HCT116 (cell line): ENCODE results near the gene DDAH1. TPM values are rescaled to one million over a fixed set of nuclear protein-coding genes. Genes with fewer than 3 reads are reported as not detected.

Experiments
- ATAC-seq: fragments of 200-7000 bp; cut with Tn5 transposase; 2 replicates; pipeline ENCODE4 v1.9.1; 2020; ENCODE audit warnings: mild to moderate bottlenecking, moderate library complexity
- BruUV-seq: library from RNA; stranded (reverse); fragments of 400-500 nt; replicated peaks from 2 replicates; lab custom pipeline; 2021; lab: Mats Ljungman, UMichigan
- CTCF ChIA-PET: fragments of 300-600 bp; sonication (Branson Sonifier 250); formaldehyde crosslinking; loops from one replicate; lab custom pipeline; 2021; ENCODE audit warnings: antibody characterized with exemption; lab: Charles Lee
- POLR2A ChIA-PET: fragments of 300-600, 350-600 bp; sonication (Branson Sonifier 250); formaldehyde crosslinking; loops from one replicate; lab custom pipeline; 2021; ENCODE audit warnings: antibody characterized with exemption; lab: Charles Lee
- RAD21 ChIA-PET, 2 experiments: fragments of 300-600 bp; sonication (Branson Sonifier 250); formaldehyde crosslinking; loops; one replicate each; lab custom pipeline; 2023; ENCODE audit warnings: low total read pairs in 2 of 2; ENCODE audit not compliant: uncharacterized antibody in 2 of 2, unreplicated experiment in 2 of 2, low non-redundant PET in 1 of 2; lab: Charles Lee
- DNase-seq: peaks from one replicate; pipeline ENCODE4 v3.0.0-alpha.2; 2010; ENCODE audit warnings: low read depth, low spot score
- H2AFZ ChIP-seq: fragments of 200-600 bp; shearing (Covaris generic), sonication (generic); 2 replicates; pipeline ENCODE4 v1.6.1; 2017; ENCODE audit warnings: low read depth, mixed run types, mixed read lengths, antibody characterized with exemption, low read length; ENCODE audit not compliant: poor library complexity, severe bottlenecking
- H3K27ac ChIP-seq: 2 replicates; pipeline ENCODE4 v1.5.1; 2012; ENCODE audit warnings: low read depth, low read length
- H3K27me3 ChIP-seq: fragments of 200-600 bp; sonication (generic); 2 replicates; pipeline ENCODE4 v1.6.1; 2016; ENCODE audit warnings: mixed run types, low read length, mixed read lengths; ENCODE audit not compliant: insufficient read depth
- H3K36me3 ChIP-seq, 2 experiments: fragments of 200-500 bp in 1 of 2; fragments of 200-600 bp in 1 of 2; sonication (Bioruptor generic) in 1 of 2; sonication (generic) in 1 of 2; 2 replicates each; pipeline versions ENCODE4 v1.5.1 to v1.6.1; 2014 to 2016; ENCODE audit warnings: low read length in 2 of 2, inconsistent platforms in 1 of 2, mixed read lengths in 1 of 2, mixed run types in 1 of 2; ENCODE audit not compliant: insufficient read depth in 2 of 2, control insufficient read depth in 1 of 2
- H3K4me1 ChIP-seq, 2 experiments: fragments of 200-600 bp in 1 of 2; sonication (generic) in 1 of 2; 2 replicates each; pipeline versions ENCODE4 v1.5.1 to v1.6.1; 2012 to 2017; ENCODE audit warnings: low read length in 2 of 2, inconsistent platforms in 1 of 2, mild to moderate bottlenecking in 1 of 2, mixed read lengths in 1 of 2, mixed run types in 1 of 2, moderate library complexity in 1 of 2; ENCODE audit not compliant: insufficient read depth in 2 of 2, control insufficient read depth in 1 of 2
- H3K4me2 ChIP-seq: fragments of 200-600 bp; sonication (generic); 2 replicates; pipeline ENCODE4 v1.6.1; 2017; ENCODE audit warnings: mixed run types, low read length, mixed read lengths
- H3K4me3 ChIP-seq, 2 experiments: fragments of 200-600 bp in 1 of 2; sonication (generic) in 1 of 2; replicated peaks in 1 of 2; 2 replicates each; pipeline ENCODE4 v1.5.1; 2011 to 2016; ENCODE audit warnings: low read length in 2 of 2, control low read depth in 1 of 2, low read depth in 1 of 2, mild to moderate bottlenecking in 1 of 2, mixed read lengths in 1 of 2, mixed run types in 1 of 2
- H3K79me2 ChIP-seq: fragments of 200-600 bp; sonication (generic); 2 replicates; pipeline ENCODE4 v1.6.1; 2017; ENCODE audit warnings: mild to moderate bottlenecking, mixed run types, low read length, moderate library complexity, mixed read lengths; ENCODE audit not compliant: insufficient read depth
- H3K9ac ChIP-seq: fragments of 200-600 bp; sonication (generic); 2 replicates; pipeline ENCODE4 v1.6.1; 2016; ENCODE audit warnings: low read length, mixed read lengths
- H3K9me2 ChIP-seq: fragments of 200-600 bp; sonication (generic), shearing (Covaris generic); 2 replicates; pipeline ENCODE4 v1.6.1; 2017; ENCODE audit warnings: mixed run types, mild to moderate bottlenecking, moderate library complexity; ENCODE audit not compliant: insufficient read depth
- H3K9me3 ChIP-seq, 2 experiments: fragments of 200-500 bp in 1 of 2; fragments of 200-600 bp in 1 of 2; sonication (Bioruptor generic) in 1 of 2; sonication (generic) in 1 of 2; 2 replicates each; pipeline ENCODE4 v1.6.1; 2014 to 2017; ENCODE audit warnings: low read length in 2 of 2, mixed read lengths in 2 of 2, inconsistent platforms in 1 of 2, low read depth in 1 of 2, mild to moderate bottlenecking in 1 of 2, mixed run types in 1 of 2, moderate library complexity in 1 of 2; ENCODE audit not compliant: control insufficient read depth in 1 of 2, insufficient read depth in 1 of 2
- H4K20me1 ChIP-seq: fragments of 200-600 bp; sonication (generic), shearing (Covaris generic); 2 replicates; pipeline ENCODE4 v1.6.1; 2017; ENCODE audit warnings: mixed run types, mild to moderate bottlenecking, moderate library complexity; ENCODE audit not compliant: insufficient read depth
- CEBPB ChIP-seq: IDR thresholded peaks from 2 replicates; pipeline ENCODE4 v1.6.1; 2012; ENCODE audit warnings: low read depth
- ELF1 ChIP-seq: IDR thresholded peaks from 2 replicates; pipeline ENCODE4 v1.6.1; 2012; ENCODE audit warnings: low read depth, borderline replicate concordance
- EZH2phosphoT487 ChIP-seq: fragments of 200-600 bp; IDR thresholded peaks from 2 replicates; pipeline ENCODE4 v1.6.1; 2018; ENCODE audit warnings: antibody characterized with exemption, borderline replicate concordance
- FOSL1 ChIP-seq: IDR thresholded peaks from 2 replicates; pipeline ENCODE4 v1.6.1; 2012; ENCODE audit warnings: low read depth
- JUND ChIP-seq: IDR thresholded peaks from 2 replicates; pipeline ENCODE4 v1.6.1; 2012
- POLR2A ChIP-seq: IDR thresholded peaks from 2 replicates; pipeline ENCODE4 v1.7.0; 2011; ENCODE audit warnings: borderline replicate concordance; ENCODE audit not compliant: insufficient read depth, insufficient read length; ENCODE audit errors: extremely low read depth
- POLR2AphosphoS5 ChIP-seq: IDR thresholded peaks from 2 replicates; pipeline ENCODE4 v1.6.1; 2011; ENCODE audit warnings: mild to moderate bottlenecking, low read depth, low read length, moderate library complexity
- REST ChIP-seq: IDR thresholded peaks from 2 replicates; pipeline ENCODE4 v1.6.1; 2012; ENCODE audit warnings: low read depth
- SIN3A ChIP-seq: IDR thresholded peaks from 2 replicates; pipeline ENCODE4 v1.6.1; 2012; ENCODE audit warnings: low read depth
- SP1 ChIP-seq: IDR thresholded peaks from 2 replicates; pipeline ENCODE4 v1.6.1; 2012; ENCODE audit warnings: low read depth
- SRF ChIP-seq: IDR thresholded peaks from 2 replicates; pipeline ENCODE4 v1.6.1; 2012; ENCODE audit warnings: low read depth
- TCF7L2 ChIP-seq: IDR thresholded peaks from 2 replicates; pipeline ENCODE4 v1.7.0; 2011; ENCODE audit warnings: borderline replicate concordance, inconsistent platforms; ENCODE audit not compliant: insufficient read depth, insufficient read length; ENCODE audit errors: extremely low read depth
- YY1 ChIP-seq: IDR thresholded peaks from 2 replicates; pipeline ENCODE4 v1.6.1; 2011; ENCODE audit warnings: low read length, low read depth, moderate library complexity, mild to moderate bottlenecking; ENCODE audit not compliant: insufficient replicate concordance; ENCODE audit errors: extremely low read depth
- ZBTB33 ChIP-seq: IDR thresholded peaks from 2 replicates; pipeline ENCODE4 v1.6.1; 2011; ENCODE audit warnings: mild to moderate bottlenecking, low read length, moderate library complexity; ENCODE audit not compliant: insufficient replicate concordance; ENCODE audit errors: extremely low read depth
- ZNF274 ChIP-seq: fragments of 200-500 bp; sonication (Bioruptor generic); IDR thresholded peaks from 2 replicates; pipeline ENCODE4 v1.6.1; 2014; ENCODE audit warnings: mild to moderate bottlenecking, low read depth, low read length, inconsistent platforms
- intact Hi-C: fragments of 100-400 bp; cut with micrococcal nuclease; formaldehyde crosslinking; loops from 2 replicates; pipeline ENCODE4 v1.10.0; 2022
- total RNA-seq: library from RNA; stranded (reverse); gene quantifications from one replicate; pipeline ENCODE4 v1.2.1, GENCODE V29; 2021; ENCODE audit not compliant: unreplicated experiment
- TF ChIP-seq, protein P1 (sequence below): IDR thresholded peaks from 2 replicates; pipeline ENCODE4 v1.6.1; 2012
- TF ChIP-seq, protein P2 (sequence below): IDR thresholded peaks from 2 replicates; pipeline ENCODE4 v1.6.1; 2012

The DDAH1 gene
- total RNA-seq, 1 experiment from 2014 or later, result 16.6 TPM

DNA sequence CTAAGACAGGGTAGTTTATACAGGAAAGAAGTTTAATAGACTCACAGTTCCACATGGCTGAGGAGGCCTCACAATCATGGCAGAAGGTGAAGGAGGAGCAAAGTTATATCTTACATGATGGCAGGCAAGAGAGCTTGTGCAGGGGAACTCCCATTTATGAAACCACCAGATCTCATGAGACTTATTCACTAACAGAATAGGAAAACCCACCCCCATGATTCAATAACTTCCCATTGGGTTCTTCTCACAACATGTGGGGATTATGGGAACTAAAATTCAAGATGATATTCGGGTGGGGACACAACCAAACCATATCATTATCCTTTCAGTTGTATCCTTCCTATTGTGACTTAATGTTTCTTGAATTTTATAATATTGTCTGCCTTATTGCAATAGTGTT lies 13.4 kb upstream of the DDAH1 start:
- no peak for TF ChIP-seq FOSL1
- TF ChIP-seq ZBTB33, result no peak
- TF ChIP-seq, protein P1, sequence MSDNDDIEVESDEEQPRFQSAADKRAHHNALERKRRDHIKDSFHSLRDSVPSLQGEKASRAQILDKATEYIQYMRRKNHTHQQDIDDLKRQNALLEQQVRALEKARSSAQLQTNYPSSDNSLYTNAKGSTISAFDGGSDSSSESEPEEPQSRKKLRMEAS, result no peak
- TF ChIP-seq ZNF274, result no peak
- TF ChIP-seq, protein P2, sequence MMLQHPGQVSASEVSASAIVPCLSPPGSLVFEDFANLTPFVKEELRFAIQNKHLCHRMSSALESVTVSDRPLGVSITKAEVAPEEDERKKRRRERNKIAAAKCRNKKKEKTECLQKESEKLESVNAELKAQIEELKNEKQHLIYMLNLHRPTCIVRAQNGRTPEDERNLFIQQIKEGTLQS, result no peak
- no peak for TF ChIP-seq TCF7L2
- no peak for TF ChIP-seq SIN3A
- TF ChIP-seq YY1, result no peak
- TF ChIP-seq POLR2AphosphoS5, result no peak
- no peak for TF ChIP-seq EZH2phosphoT487
- no peak for TF ChIP-seq ELF1
- no peak for TF ChIP-seq REST
- no peak for TF ChIP-seq SRF
- no peak for TF ChIP-seq POLR2A
- no peak for TF ChIP-seq JUND
- no peak for TF ChIP-seq SP1
- TF ChIP-seq CEBPB, result no peak

More for the DNA sequence above, 13.4 kb upstream of the DDAH1 start:
- ChIA-PET POLR2A (no interaction called here), RAD21 (no interaction called here), CTCF (no interaction called here)
- no peaks in the 10 kb centered on the region for H3K9me3 ChIP-seq
- intact Hi-C loops, result no loop called here
- H3K4me1 ChIP-seq, result no peaks in the 10 kb centered on the region
- H3K4me3 ChIP-seq, result no peak overlapping the region
- H3K36me3 ChIP-seq, result no peaks in the 10 kb centered on the region
- H3K27me3 ChIP-seq, result no peaks in the 10 kb centered on the region
- H3K9me2 ChIP-seq, result no peaks in the 10 kb centered on the region
- H3K79me2 ChIP-seq, result no peaks in the 10 kb centered on the region
- DNase-seq (no peak), ATAC-seq (no peak)
- no peak overlapping the region for H2AFZ ChIP-seq
- H3K27ac ChIP-seq, result no peak overlapping the region
- H3K4me2 ChIP-seq, result no peak overlapping the region
- H4K20me1 ChIP-seq, result no peaks in the 10 kb centered on the region
- H3K9ac ChIP-seq, result no peak overlapping the region
- BruUV-seq, result no TSS peak
